ENCODE data around the gene OR6S1.

OR6S1 gene

GRCh38 chr14:20641591-20641990 is at the start of gene OR6S1:
TSS of gene OR6S1 (minus strand) at chr14:20641691. CDS start at chr14:20641691, 0 bp downstream.
- no peak for DNase-seq (ENCODE audit: low read depth)
- no peak for TF ChIP-seq MAX (IDR thresholded peaks at IDR 0.05; ENCODE audit: low read depth, low read length)
- no peak for TF ChIP-seq POLR2A (IDR thresholded peaks at IDR 0.05; ENCODE audit: extremely low read depth, insufficient read length)
- no peak for TF ChIP-seq CTCF (IDR thresholded peaks at IDR 0.05; ENCODE audit: low read depth, low read length)
- TF ChIP-seq MYC (IDR thresholded peaks at IDR 0.05; ENCODE audit: low read depth, low read length): no peak
- H3K4me3 ChIP-seq (ENCODE audit: low read depth, low read length): no peak within 1 kb of the TSS

- peak; percentile 74 for DNase-seq (ENCODE audit: low read depth)
- TF ChIP-seq POLR2A (IDR thresholded peaks at IDR 0.05; ENCODE audit: extremely low read depth, insufficient read length): no peak
- peak; percentile 78 for TF ChIP-seq CTCF (IDR thresholded peaks at IDR 0.05; ENCODE audit: low read depth, low read length)
- no peak overlapping the region for H3K4me3 ChIP-seq (ENCODE audit: low read depth, low read length)
Observed at GRCh38 chr14:20690848-20691640, 49.6 kb upstream of the OR6S1 start.

- TF ChIP-seq POLR2A (IDR thresholded peaks at IDR 0.05; ENCODE audit: extremely low read depth, insufficient read length) (no peak), MYC (IDR thresholded peaks at IDR 0.05; ENCODE audit: low read depth, low read length) (no peak), CTCF (IDR thresholded peaks at IDR 0.05; ENCODE audit: low read depth, low read length) (no peak), MAX (IDR thresholded peaks at IDR 0.05; ENCODE audit: low read depth, low read length) (no peak)
- H3K4me3 ChIP-seq (ENCODE audit: low read depth, low read length): no peak within 1 kb of the TSS
- DNase-seq (ENCODE audit: low read depth): no peak
Observed at GRCh38 chr14:20688167-20688839, 46.8 kb upstream of the OR6S1 start, which contains the start of gene ANG. TSS of gene ANG (plus strand) at chr14:20688764. CDS start at chr14:20693565, 4,801 bp downstream.

GRCh38 chr14:20687362-20688166 is 46.1 kb upstream of the OR6S1 start:
- DNase-seq (ENCODE audit: low read depth): no peak
- H3K4me3 ChIP-seq (ENCODE audit: low read depth, low read length): no peak overlapping the region
- no peak for TF ChIP-seq POLR2A (IDR thresholded peaks at IDR 0.05; ENCODE audit: extremely low read depth, insufficient read length)
- TF ChIP-seq MAX (IDR thresholded peaks at IDR 0.05; ENCODE audit: low read depth, low read length): no peak
- no peak for TF ChIP-seq CTCF (IDR thresholded peaks at IDR 0.05; ENCODE audit: low read depth, low read length)
- no peak for TF ChIP-seq MYC (IDR thresholded peaks at IDR 0.05; ENCODE audit: low read depth, low read length)

- TF ChIP-seq CTCF (IDR thresholded peaks at IDR 0.05; ENCODE audit: low read depth, low read length) (no peak), MYC (IDR thresholded peaks at IDR 0.05; ENCODE audit: low read depth, low read length) (no peak), POLR2A (IDR thresholded peaks at IDR 0.05; ENCODE audit: extremely low read depth, insufficient read length) (no peak), MAX (IDR thresholded peaks at IDR 0.05; ENCODE audit: low read depth, low read length) (no peak)
- DNase-seq (ENCODE audit: low read depth): no peak
- H3K4me3 ChIP-seq (ENCODE audit: low read depth, low read length): no peak overlapping the region
Observed at GRCh38 chr14:20686386-20687143, 45.1 kb upstream of the OR6S1 start.

Measured in NB4 (cell line).